Measurements from ENCODE around the gene HDAC8.
"Not testable (repeated sequence)": the region's sequence is repeated elsewhere in the genome, so short reads cannot be mapped to it uniquely, and the experiment has no call there.

HDAC8 gene

GRCh38 chrX:72449034-72449433 is 123.6 kb downstream of the HDAC8 start:
- DNase-seq: not testable (repeated sequence)

- DNase-seq: not testable (repeated sequence)
Observed at GRCh38 chrX:72440764-72441163, 131.9 kb downstream of the HDAC8 start.

GRCh38 chrX:72436010-72436409 is 136.6 kb downstream of the HDAC8 start:
- DNase-seq: no peak

GRCh38 chrX:72430405-72430968 is 142.2 kb downstream of the HDAC8 start:
- no peak for DNase-seq

GRCh38 chrX:72421797-72422196 is 150.8 kb downstream of the HDAC8 start:
- DNase-seq: no peak

- DNase-seq: no peak
Observed at GRCh38 chrX:72409993-72410392, 162.7 kb downstream of the HDAC8 start.

- DNase-seq: no peak
Observed at GRCh38 chrX:72408885-72409284, 163.8 kb downstream of the HDAC8 start.

- DNase-seq: not testable (repeated sequence)
Observed at GRCh38 chrX:72405136-72405535, 167.5 kb downstream of the HDAC8 start.

- DNase-seq: no peak
Observed at GRCh38 chrX:72402614-72403013, 170.0 kb downstream of the HDAC8 start.

GRCh38 chrX:72399816-72400215 is 172.8 kb downstream of the HDAC8 start:
- no peak for DNase-seq

- no peak for DNase-seq
Observed at GRCh38 chrX:72396117-72396516, 176.5 kb downstream of the HDAC8 start.

- DNase-seq: no peak
Observed at GRCh38 chrX:72395237-72395636, 177.4 kb downstream of the HDAC8 start.

- no peak for DNase-seq
Observed at GRCh38 chrX:72394518-72395170, 178.0 kb downstream of the HDAC8 start.

- no peak for DNase-seq
Observed at GRCh38 chrX:72393836-72394517, 178.7 kb downstream of the HDAC8 start.

GRCh38 chrX:72392816-72393800 is 179.5 kb downstream of the HDAC8 start:
- no peak for DNase-seq

GRCh38 chrX:72392042-72392441 is 180.6 kb downstream of the HDAC8 start:
- DNase-seq: no peak

- no peak for DNase-seq
Observed at GRCh38 chrX:72387247-72387646, 185.4 kb downstream of the HDAC8 start.

- DNase-seq: no peak
Observed at GRCh38 chrX:72382202-72382595, 190.4 kb downstream of the HDAC8 start.

- no peak for DNase-seq
Observed at GRCh38 chrX:72381439-72382201, 191.0 kb downstream of the HDAC8 start.

GRCh38 chrX:72376124-72376523 is 196.5 kb downstream of the HDAC8 start:
- DNase-seq: no peak

- DNase-seq: no peak
Observed at GRCh38 chrX:72373136-72373535, 199.5 kb downstream of the HDAC8 start.

GRCh38 chrX:72372735-72373134 is 199.9 kb downstream of the HDAC8 start:
- no peak for DNase-seq
